OCI-LY7 (cell line): ENCODE measurements around the gene QKI.

Experiments
- CTCF ChIP-seq: fragments of 200-600 bp; sonication (generic); conservative IDR thresholded peaks from 2 replicates; pipeline ENCODE4 v1.5.1; 2014; ENCODE audit warnings: mild to moderate bottlenecking, antibody characterized with exemption, low read length, moderate library complexity, mixed read lengths
- EZH2phosphoT487 ChIP-seq: fragments of 200-600 bp; sonication (generic); IDR thresholded peaks from 2 replicates; pipeline ENCODE4 v1.6.1; 2018; ENCODE audit warnings: low read depth, borderline replicate concordance, mild to moderate bottlenecking, mixed run types, antibody characterized with exemption, low read length, moderate library complexity, mixed read lengths

GRCh38 chr6:163442336-163442735, 27.8 kb downstream of the QKI start:
- TF ChIP-seq EZH2phosphoT487 (no peak), CTCF (no peak)
